Mucosa of rectum (tissue), 2 donors: Measurements from ENCODE around the gene PARD6B.
"Not testable (repeated sequence)": the region's sequence is repeated elsewhere in the genome, so short reads cannot be mapped to it uniquely, and the experiment has no call there.

Source experiments
- H3K27ac ChIP-seq, 2 donors: one replicate each; pipeline ENCODE4 v1.7.0; 2013; ENCODE audit warnings: inconsistent platforms in 2 of 2, low read depth in 2 of 2, low read length in 2 of 2
- H3K27me3 ChIP-seq, 2 donors: one replicate each; pipeline ENCODE4 v1.7.0; 2013; ENCODE audit warnings: low read length in 2 of 2; ENCODE audit not compliant: control insufficient read depth in 2 of 2, insufficient read depth in 2 of 2
- H3K36me3 ChIP-seq, 2 donors: one replicate each; pipeline ENCODE4 v1.7.0; 2013; ENCODE audit warnings: low read length in 2 of 2; ENCODE audit not compliant: control insufficient read depth in 2 of 2, insufficient read depth in 2 of 2
- H3K4me1 ChIP-seq, 2 donors: one replicate each; pipeline ENCODE4 v1.7.0; 2013; ENCODE audit warnings: low read length in 2 of 2, mild to moderate bottlenecking in 1 of 2; ENCODE audit not compliant: control insufficient read depth in 2 of 2, insufficient read depth in 2 of 2
- H3K4me3 ChIP-seq, 2 donors: one replicate each; pipeline ENCODE4 v1.7.0; 2013; ENCODE audit warnings: low read length in 2 of 2
- H3K9ac ChIP-seq, 2 donors: one replicate each; pipeline ENCODE4 v1.7.0; 2013; ENCODE audit warnings: low read length in 2 of 2, low read depth in 1 of 2, mild to moderate bottlenecking in 1 of 2
- H3K9me3 ChIP-seq, 2 donors: one replicate each; pipeline ENCODE4 v1.7.0; 2013; ENCODE audit warnings: low read length in 2 of 2; ENCODE audit not compliant: control insufficient read depth in 2 of 2
- donor health status: healthy.
- donor health status: Normal muscosa, but diverticular disease.

The PARD6B gene

GRCh38 chr20:50788045-50788991, 56.9 kb downstream of the PARD6B start:
- Histone ChIP-seq H3K36me3 (no peaks in the 10 kb centered on the region), H3K27ac (no peak overlapping the region), H3K9ac (no peak overlapping the region)

GRCh38 chr20:50789968-50790650, 58.7 kb downstream of the PARD6B start:
- Histone ChIP-seq H3K27me3 (no peaks in the 10 kb centered on the region), H3K9me3 (no peaks in the 10 kb centered on the region), H3K27ac (peak overlapping the region; percentile 72 to 73), H3K36me3 (no peaks in the 10 kb centered on the region), H3K4me1 (peaks cover 16 to 18% of the 10 kb centered on the region in 2 donors), H3K9ac (peak overlapping the region in 1 of 2 donors; percentile 59), H3K4me3 (no peak overlapping the region)

More at GRCh38 chr20:50788045-50788991, 56.9 kb downstream of the PARD6B start:
- no peaks in the 10 kb centered on the region for H3K27me3 ChIP-seq
- H3K4me3 ChIP-seq, result no peak overlapping the region
- peaks cover 13 to 15% of the 10 kb centered on the region in 2 donors for H3K4me1 ChIP-seq
- H3K9me3 ChIP-seq, result no peaks in the 10 kb centered on the region

GRCh38 chr20:50790651-50791277, 59.4 kb downstream of the PARD6B start:
- peaks cover 19 to 20% of the 10 kb centered on the region in 2 donors for H3K4me1 ChIP-seq
- peak overlapping the region; percentile 72 to 73 for H3K27ac ChIP-seq
- H3K36me3 ChIP-seq, result no peaks in the 10 kb centered on the region
- H3K9ac ChIP-seq, result peak overlapping the region; percentile 59 to 70
- peak overlapping the region in 1 of 2 donors; percentile 54 for H3K4me3 ChIP-seq
- H3K27me3 ChIP-seq, result no peaks in the 10 kb centered on the region
- no peaks in the 10 kb centered on the region for H3K9me3 ChIP-seq

GRCh38 chr20:50792708-50793574, 61.6 kb downstream of the PARD6B start:
- Histone ChIP-seq H3K36me3 (no peaks in the 10 kb centered on the region), H3K9ac (no peak overlapping the region), H3K4me1 (peaks cover 19 to 21% of the 10 kb centered on the region in 2 donors), H3K4me3 (no peak overlapping the region), H3K27ac (peak overlapping the region in 1 of 2 donors; percentile 32), H3K9me3 (no peaks in the 10 kb centered on the region), H3K27me3 (no peaks in the 10 kb centered on the region)

- not testable (repeated sequence) for H3K4me3 ChIP-seq, H3K27ac ChIP-seq, H3K9ac ChIP-seq, H3K9me3 ChIP-seq, H3K36me3 ChIP-seq, H3K27me3 ChIP-seq
- H3K4me1 ChIP-seq, result peaks cover 19 to 21% of the 10 kb centered on the region in 2 donors
These were observed 62.2 kb downstream of the PARD6B start for GRCh38 chr20:50793575-50794016.

GRCh38 chr20:50794181-50794845, 62.9 kb downstream of the PARD6B start:
- Histone ChIP-seq H3K27ac (no peak overlapping the region), H3K4me1 (peaks cover 19 to 21% of the 10 kb centered on the region in 2 donors), H3K9ac (peak overlapping the region; percentile 24 to 31), H3K36me3 (no peaks in the 10 kb centered on the region), H3K27me3 (no peaks in the 10 kb centered on the region), H3K9me3 (no peaks in the 10 kb centered on the region), H3K4me3 (peak overlapping the region; percentile 10 to 64)

- Histone ChIP-seq H3K4me3 (peak within 1 kb of the TSS; percentile 64 to 71), H3K27me3 (no peaks in the 10 kb centered on the region), H3K36me3 (no peaks in the 10 kb centered on the region), H3K4me1 (peaks cover 17% of the 10 kb centered on the region in 2 donors), H3K9ac (peak within 1 kb of the TSS; percentile 47 to 50), H3K27ac (peak within 1 kb of the TSS in 1 of 2 donors; percentile 65), H3K9me3 (no peaks in the 10 kb centered on the region)
These were observed 63.7 kb downstream of the PARD6B start, which contains the start of gene BCAS4 for GRCh38 chr20:50794846-50795634. BCAS4 (plus strand) TSS chr20:50795061; CDS start chr20:50795084, 23 bp downstream.

- Histone ChIP-seq H3K9me3 (no peaks in the 10 kb centered on the region), H3K4me1 (peaks cover 5 to 6% of the 10 kb centered on the region in 2 donors), H3K27ac (no peak overlapping the region), H3K27me3 (no peaks in the 10 kb centered on the region), H3K9ac (no peak overlapping the region), H3K36me3 (no peaks in the 10 kb centered on the region), H3K4me3 (no peak overlapping the region)
These were observed 65.8 kb downstream of the PARD6B start for GRCh38 chr20:50797142-50797541.
